IMR-90 (cell line): ENCODE measurements around the gene ADH1C.

Experiments used
- BHLHE40 ChIP-seq: fragments of 150-350 bp; IDR thresholded peaks from 2 replicates; pipeline ENCODE4 v1.6.1; 2016; ENCODE audit warnings: mild to moderate bottlenecking, low read depth, low read length
- CEBPB ChIP-seq: IDR thresholded peaks from 2 replicates; pipeline ENCODE4 v1.6.1; 2012; ENCODE audit warnings: low read depth, low read length, improper control_type of control experiment
- CHD1 ChIP-seq: IDR thresholded peaks from 2 replicates; pipeline ENCODE4 v1.6.1; 2012; ENCODE audit warnings: low read depth, low read length, improper control_type of control experiment
- CTCF ChIP-seq: conservative IDR thresholded peaks from 2 replicates; pipeline ENCODE4 v1.5.1; 2012; ENCODE audit warnings: mild to moderate bottlenecking, low read depth, low read length, improper control_type of control experiment
- ELK1 ChIP-seq: fragments of 150-350 bp; IDR thresholded peaks from 2 replicates; pipeline ENCODE4 v1.6.1; 2016; ENCODE audit warnings: low read depth, mild to moderate bottlenecking, low read length, moderate library complexity, borderline replicate concordance
- FOS ChIP-seq: fragments of 150-350 bp; IDR thresholded peaks from 2 replicates; pipeline ENCODE4 v1.6.1; 2016; ENCODE audit warnings: low read depth, low read length
- MAFK ChIP-seq: IDR thresholded peaks from 2 replicates; pipeline ENCODE4 v1.6.1; 2012; ENCODE audit warnings: low read depth, low read length, improper control_type of control experiment
- MAZ ChIP-seq: IDR thresholded peaks from 2 replicates; pipeline ENCODE4 v1.6.1; 2012; ENCODE audit warnings: low read depth, mild to moderate bottlenecking, low read length, improper control_type of control experiment, moderate library complexity, borderline replicate concordance
- MXI1 ChIP-seq: IDR thresholded peaks from 2 replicates; pipeline ENCODE4 v1.6.1; 2012; ENCODE audit warnings: low read depth, mild to moderate bottlenecking, low read length, moderate library complexity, borderline replicate concordance
- POLR2A ChIP-seq: IDR thresholded peaks from 2 replicates; pipeline ENCODE4 v1.6.1; 2012; ENCODE audit warnings: mild to moderate bottlenecking, low read depth, low read length
- RAD21 ChIP-seq: IDR thresholded peaks from 2 replicates; pipeline ENCODE4 v1.6.1; 2012; ENCODE audit warnings: low read length, improper control_type of control experiment
- RCOR1 ChIP-seq: IDR thresholded peaks from 2 replicates; pipeline ENCODE4 v1.6.1; 2012; ENCODE audit warnings: mild to moderate bottlenecking, low read length, improper control_type of control experiment; ENCODE audit not compliant: insufficient replicate concordance
- RFX5 ChIP-seq: IDR thresholded peaks from 2 replicates; pipeline ENCODE4 v1.8.0; 2012; ENCODE audit warnings: low read depth, mild to moderate bottlenecking, low read length, moderate library complexity
- SMC3 ChIP-seq: fragments of 150-350 bp; IDR thresholded peaks from 2 replicates; pipeline ENCODE4 v1.6.1; 2016; ENCODE audit warnings: low read depth, mild to moderate bottlenecking, antibody characterized with exemption, low read length, moderate library complexity

GRCh38 chr4:99351487-99351886 is 1.1 kb downstream of the ADH1C start:
- TF ChIP-seq MXI1 (no peak), CHD1 (no peak), RAD21 (no peak), CTCF (no peak), BHLHE40 (no peak), CEBPB (no peak), ELK1 (no peak), SMC3 (no peak), MAFK (no peak), RFX5 (no peak), POLR2A (no peak), MAZ (no peak), RCOR1 (no peak), FOS (no peak)
